HTR-8/SVneo (cell line): Measurements from ENCODE around the gene SMTNL2.

Experiments
- DNase-seq: peaks from one replicate; pipeline ENCODE4 v3.0.0; 2011; ENCODE audit warnings: low spot score, mixed read lengths; ENCODE audit not compliant: insufficient read length
- FAIRE-seq: peaks from 2 replicates; lab custom pipeline; 2011; peaks lifted over from hg19 to GRCh38; lab: Jason Lieb, UNC

The SMTNL2 gene

GRCh38 chr17:4544951-4545216 lies 39.4 kb upstream of the SMTNL2 start:
- FAIRE-seq (no peak), DNase-seq (no peak)

GRCh38 chr17:4545217-4545951 lies 38.9 kb upstream of the SMTNL2 start:
- FAIRE-seq (no peak), DNase-seq (no peak)

- FAIRE-seq (no peak), DNase-seq (no peak)
Observed at GRCh38 chr17:4547118-4547906, 37.0 kb upstream of the SMTNL2 start.

GRCh38 chr17:4548061-4548461 lies 36.3 kb upstream of the SMTNL2 start:
- no peak for FAIRE-seq
- DNase-seq, result no peak

GRCh38 chr17:4548721-4549531 lies 35.4 kb upstream of the SMTNL2 start:
- peak; percentile 54 for FAIRE-seq
- peak; percentile 66 for DNase-seq

- peak; percentile 28 for FAIRE-seq
- DNase-seq, result no peak
Observed at GRCh38 chr17:4549781-4550533, 34.4 kb upstream of the SMTNL2 start.

GRCh38 chr17:4550534-4551039 lies 33.7 kb upstream of the SMTNL2 start:
- FAIRE-seq, result no peak

GRCh38 chr17:4551141-4551540 lies 33.2 kb upstream of the SMTNL2 start:
- no peak for FAIRE-seq
- DNase-seq, result no peak

More at GRCh38 chr17:4550534-4551039, 33.7 kb upstream of the SMTNL2 start:
- no peak for DNase-seq

GRCh38 chr17:4551796-4552525 lies 32.4 kb upstream of the SMTNL2 start:
- FAIRE-seq, result no peak
- no peak for DNase-seq

- FAIRE-seq (no peak), DNase-seq (no peak)
Observed at GRCh38 chr17:4553669-4554068, 30.7 kb upstream of the SMTNL2 start.

- FAIRE-seq (no peak), DNase-seq (no peak)
Observed at GRCh38 chr17:4554441-4554996, 29.8 kb upstream of the SMTNL2 start.

- FAIRE-seq, result peak; percentile 89
- DNase-seq, result peak; percentile 99
Observed at GRCh38 chr17:4554997-4555799, 29.1 kb upstream of the SMTNL2 start, which contains the start of gene MYBBP1A. MYBBP1A (minus strand) TSS chr17:4555384; CDS start chr17:4555324, 60 bp downstream.

- FAIRE-seq (peak; percentile 16), DNase-seq (no peak)
Observed at GRCh38 chr17:4555873-4556759, 28.2 kb upstream of the SMTNL2 start.

GRCh38 chr17:4556996-4557395 lies 27.3 kb upstream of the SMTNL2 start:
- no peak for FAIRE-seq
- no peak for DNase-seq

- FAIRE-seq, result no peak
- DNase-seq, result no peak
Observed at GRCh38 chr17:4557626-4558346, 26.5 kb upstream of the SMTNL2 start.

GRCh38 chr17:4558347-4558971 lies 25.9 kb upstream of the SMTNL2 start:
- no peak for FAIRE-seq
- DNase-seq, result no peak
